Ramos (cell line): Measurements from ENCODE around the gene RHOXF1.
"Not testable (repeated sequence)": the region's sequence is repeated elsewhere in the genome, so short reads cannot be mapped to it uniquely, and the experiment has no call there.

Source experiments
- in situ Hi-C: fragments of 300-500 bp; cut with MboI; formaldehyde crosslinking; loops from one replicate; pipeline ENCODE4 v1.14.3; 2022; ENCODE audit warnings: low sequenced_read_pairs; ENCODE audit not compliant: unreplicated experiment

Gene RHOXF1

GRCh38 chrX:120087289-120088017 lies 28.3 kb downstream of the RHOXF1 start:
- in situ Hi-C loops: loop anchor here (25.0 kb wide), 1 partner anchor 375 kb away; the partner anchor contains the start of gene LAMP2

GRCh38 chrX:120085553-120086185 lies 30.0 kb downstream of the RHOXF1 start:
- in situ Hi-C loops: loop anchor here (25.0 kb wide), 1 partner anchor 377 kb away; the partner anchor contains the start of gene LAMP2

GRCh38 chrX:120077590-120077989 lies 38.1 kb downstream of the RHOXF1 start, which contains the start of gene RHOXF2B:
Gene RHOXF2B, minus strand, starts transcription at chrX:120077690. Its CDS starts 138 bp downstream, at chrX:120077552.
- in situ Hi-C loops: loop anchor here (25.0 kb wide), 1 partner anchor 385 kb away; the partner anchor contains the start of gene LAMP2

- in situ Hi-C loops: not testable (repeated sequence)
These were observed 49.5 kb downstream of the RHOXF1 start for GRCh38 chrX:120066169-120066568.
